Smooth muscle cell (in vitro differentiated cells): ENCODE measurements around the gene STARD5. TPM values are rescaled to one million over a fixed set of nuclear protein-coding genes. Genes with fewer than 3 reads are reported as not detected.

Experiments
- DNase-seq: peaks from one replicate; lab custom pipeline; 2025; ENCODE audit not compliant: unreplicated experiment; lab: John Stamatoyannopoulos, UW
- H2AFZ ChIP-seq: fragments of 200-600 bp; sonication (generic); 2 replicates; pipeline ENCODE4 v1.6.0; 2016; ENCODE audit warnings: antibody characterized with exemption, low read depth, mild to moderate bottlenecking
- H3F3A ChIP-seq: fragments of 200-600 bp; sonication (generic); 2 replicates; pipeline ENCODE4 v1.6.0; 2017; ENCODE audit warnings: antibody characterized with exemption, low read depth
- H3K27ac ChIP-seq: fragments of 200-600 bp; sonication (generic); 2 replicates; pipeline ENCODE4 v1.5.1; 2016; ENCODE audit warnings: low read depth, mild to moderate bottlenecking
- H3K27me3 ChIP-seq: fragments of 200-600 bp; sonication (generic); 2 replicates; pipeline ENCODE4 v1.6.1; 2016; ENCODE audit warnings: low read depth, mild to moderate bottlenecking
- H3K36me3 ChIP-seq: fragments of 200-600 bp; sonication (generic); 2 replicates; pipeline ENCODE4 v1.5.1; 2016; ENCODE audit warnings: low read depth
- H3K4me1 ChIP-seq: fragments of 200-600 bp; sonication (generic); 2 replicates; pipeline ENCODE4 v1.5.1; 2016; ENCODE audit warnings: low read depth
- H3K4me2 ChIP-seq: fragments of 200-600 bp; sonication (generic); 2 replicates; pipeline ENCODE4 v1.6.0; 2016; ENCODE audit warnings: mild to moderate bottlenecking
- H3K4me3 ChIP-seq: fragments of 200-600 bp; sonication (generic); 2 replicates; pipeline ENCODE4 v1.5.1; 2016; ENCODE audit warnings: mild to moderate bottlenecking
- H3K79me2 ChIP-seq: fragments of 200-600 bp; sonication (generic); 2 replicates; pipeline ENCODE4 v1.6.0; 2016; ENCODE audit warnings: low read depth, mild to moderate bottlenecking
- H3K9ac ChIP-seq: fragments of 200-600 bp; sonication (generic); 2 replicates; pipeline ENCODE4 v1.6.0; 2016; ENCODE audit warnings: low read depth
- H3K9me3 ChIP-seq: fragments of 200-600 bp; sonication (generic); replicated peaks from 2 replicates; pipeline ENCODE4 v1.5.1; 2016; ENCODE audit warnings: low read depth
- H4K20me1 ChIP-seq: fragments of 200-600 bp; sonication (generic); 2 replicates; pipeline ENCODE4 v1.6.0; 2016; ENCODE audit warnings: low read depth
- CTCF ChIP-seq: fragments of 200-600 bp; sonication (generic); IDR thresholded peaks from 2 replicates; pipeline ENCODE4 v1.5.1; 2017; ENCODE audit warnings: borderline replicate concordance, mild to moderate bottlenecking, antibody characterized with exemption; ENCODE audit not compliant: insufficient read depth, poor library complexity, severe bottlenecking
- WGBS: methylation state at CpG from one replicate; pipeline ENCODE4 v1.1.7; 2016; ENCODE audit warnings: low lambda C conversion rate; 5-methylcytosine and 5-hydroxymethylcytosine counted together
- polyA plus RNA-seq: library from polyadenylated mRNA; unstranded; fragments of >200 nt; fragmentation: Nextera tagmentation; extraction: Ambion mirVana; gene quantifications from 2 replicates; pipeline ENCODE4 v1.2.1, GENCODE V29; 2016
- total RNA-seq: library from RNA; depleted of rRNA; stranded (reverse); fragments of >200 nt; gene quantifications from 2 replicates; pipeline ENCODE4 v1.2.3, GENCODE V29; 2014

The STARD5 gene
- total and polyA plus RNA-seq, 2 experiments from 2014 or later: 1.6 to 6.2 TPM

DNA sequence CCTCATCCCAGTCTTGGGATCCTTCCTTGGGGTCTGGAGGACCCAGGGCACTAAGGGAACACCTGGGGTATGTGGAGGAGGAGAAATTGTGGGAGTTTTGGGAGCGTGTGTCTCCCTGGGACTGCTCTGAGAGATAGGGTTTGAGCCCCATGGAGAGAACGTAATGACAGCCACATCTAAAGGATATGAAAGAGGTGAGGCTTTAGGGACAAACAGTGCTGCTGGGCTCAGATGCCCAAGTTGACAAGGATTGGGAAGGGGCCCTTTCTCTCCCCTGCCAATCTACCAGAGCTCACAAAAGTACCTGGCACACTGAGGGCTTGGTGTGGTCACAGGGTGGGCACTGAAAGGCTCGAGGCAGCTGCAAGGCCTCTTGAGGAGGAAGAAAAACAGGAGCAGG lies 13.3 kb upstream of the STARD5 start:
- no peaks in the 10 kb centered on the region for H3K4me1 ChIP-seq
- H3K4me3 ChIP-seq: no peak overlapping the region
- H4K20me1 ChIP-seq: no peaks in the 10 kb centered on the region
- H3K79me2 ChIP-seq: no peaks in the 10 kb centered on the region
- H3K36me3 ChIP-seq: no peaks in the 10 kb centered on the region
- H2AFZ ChIP-seq: no peak overlapping the region
- no peaks in the 10 kb centered on the region for H3K9me3 ChIP-seq
- H3K27ac ChIP-seq: no peak overlapping the region
- no peak overlapping the region for H3K4me2 ChIP-seq
- H3K9ac ChIP-seq: no peak overlapping the region
- no peak for DNase-seq
- H3F3A ChIP-seq: no peaks in the 10 kb centered on the region
- no peak for TF ChIP-seq CTCF
- no peaks in the 10 kb centered on the region for H3K27me3 ChIP-seq
- WGBS: 89% methylated on average over 3 of the region's 3 CpGs

DNA sequence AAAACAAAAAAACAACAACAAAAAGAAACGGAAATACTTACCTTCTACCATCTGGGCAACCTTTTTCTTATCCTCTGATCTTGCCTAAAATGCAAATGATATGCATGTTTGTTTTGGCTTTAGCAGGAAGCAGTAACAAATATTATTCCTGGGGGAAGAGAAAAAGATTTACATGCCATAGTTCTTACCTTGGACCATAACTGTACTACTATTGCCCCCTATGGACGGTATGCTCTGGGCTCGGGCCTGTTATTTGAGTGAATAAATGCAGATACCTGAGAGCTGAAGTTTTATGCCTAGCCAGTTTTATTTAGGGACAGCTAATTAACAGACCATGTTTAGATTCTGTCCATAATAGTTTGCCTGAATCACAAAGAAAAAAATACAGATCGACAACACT lies 12.6 kb upstream of the STARD5 start:
- H3K36me3 ChIP-seq: no peaks in the 10 kb centered on the region
- no peak for DNase-seq

DNA sequence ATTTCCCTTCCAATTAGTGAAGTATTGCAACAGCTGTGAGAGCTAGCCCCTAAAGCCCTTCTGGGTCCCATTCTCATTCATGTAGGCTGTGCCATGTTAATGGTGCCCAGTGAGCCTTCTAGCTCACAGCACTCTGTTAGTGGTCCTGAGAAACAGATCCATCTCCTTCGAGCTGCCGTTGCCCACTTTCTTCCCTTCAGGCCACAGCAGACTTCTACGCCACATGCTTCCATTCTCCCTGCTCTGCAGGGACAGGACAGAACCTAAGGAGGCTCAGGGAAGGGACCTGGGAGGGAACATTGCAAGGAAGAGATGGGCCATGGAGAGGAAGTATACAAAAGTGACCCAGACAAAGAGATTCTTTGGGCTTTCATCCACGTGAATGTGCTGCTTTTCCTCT lies 11.7 kb upstream of the STARD5 start:
- Histone ChIP-seq H4K20me1 (no peaks in the 10 kb centered on the region), H3F3A (no peaks in the 10 kb centered on the region)
- no peak for DNase-seq

More for the DNA sequence above, 12.6 kb upstream of the STARD5 start:
- Histone ChIP-seq H2AFZ (no peak overlapping the region), H3K4me2 (no peak overlapping the region), H4K20me1 (no peaks in the 10 kb centered on the region), H3K27me3 (no peaks in the 10 kb centered on the region), H3K27ac (no peak overlapping the region), H3K9ac (no peak overlapping the region), H3K79me2 (no peaks in the 10 kb centered on the region), H3F3A (no peaks in the 10 kb centered on the region), H3K9me3 (no peaks in the 10 kb centered on the region), H3K4me3 (no peak overlapping the region), H3K4me1 (no peaks in the 10 kb centered on the region)
- 92% methylated on average over 4 of the region's 4 CpGs for WGBS
- peak; percentile 30 for TF ChIP-seq CTCF

More for the DNA sequence above, 11.7 kb upstream of the STARD5 start:
- Histone ChIP-seq H3K9me3 (no peaks in the 10 kb centered on the region), H3K79me2 (no peaks in the 10 kb centered on the region), H3K27me3 (no peaks in the 10 kb centered on the region), H3K4me3 (no peak overlapping the region), H3K4me1 (no peaks in the 10 kb centered on the region), H3K9ac (no peak overlapping the region), H3K4me2 (no peak overlapping the region), H3K27ac (no peak overlapping the region), H2AFZ (no peak overlapping the region), H3K36me3 (no peaks in the 10 kb centered on the region)
- WGBS: 90% methylated on average over 4 of the region's 4 CpGs
- TF ChIP-seq CTCF: no peak
